ENCODE data around the gene KANSL3.
A peak's percentile ranks its signal among the peaks of the same experiment; 100 is the strongest.
"Not testable (repeated sequence)": the region's sequence is repeated elsewhere in the genome, so short reads cannot be mapped to it uniquely, and the experiment has no call there.

Gene KANSL3

GRCh38 chr2:96655526-96655925 lies 17.4 kb upstream of the KANSL3 start:
- DNase-seq = no peak
- no peaks in the 10 kb centered on the region for H3K36me3 ChIP-seq (ENCODE audit: control insufficient read depth, insufficient read depth, low read length)
- no peaks in the 10 kb centered on the region for H3K27me3 ChIP-seq (replicated peaks; ENCODE audit: control insufficient read depth, insufficient read depth, low read length, poor library complexity, severe bottlenecking)
- no peaks in the 10 kb centered on the region for H3K9me3 ChIP-seq (ENCODE audit: control insufficient read depth, low read length)
- H3K4me3 ChIP-seq (ENCODE audit: insufficient read depth, low read depth, low read length, poor library complexity, severe bottlenecking) = no peak overlapping the region
- H3K27ac ChIP-seq (ENCODE audit: insufficient read depth, low read length, poor library complexity, severe bottlenecking) = no peak overlapping the region
- no peaks in the 10 kb centered on the region for H3K4me1 ChIP-seq (ENCODE audit: control insufficient read depth, insufficient read depth, low read length, poor library complexity, severe bottlenecking)

- not testable (repeated sequence) for H3K4me1 ChIP-seq (ENCODE audit: control insufficient read depth, insufficient read depth, low read length, poor library complexity, severe bottlenecking); H3K27me3 ChIP-seq (replicated peaks; ENCODE audit: control insufficient read depth, insufficient read depth, low read length, poor library complexity, severe bottlenecking); H3K27ac ChIP-seq (ENCODE audit: insufficient read depth, low read length, poor library complexity, severe bottlenecking); H3K9me3 ChIP-seq (ENCODE audit: control insufficient read depth, low read length); H3K36me3 ChIP-seq (ENCODE audit: control insufficient read depth, insufficient read depth, low read length); DNase-seq; H3K4me3 ChIP-seq (ENCODE audit: insufficient read depth, low read depth, low read length, poor library complexity, severe bottlenecking)
Observed at GRCh38 chr2:96654791-96655190, 16.7 kb upstream of the KANSL3 start.

GRCh38 chr2:96651793-96652192 lies 13.7 kb upstream of the KANSL3 start:
- no peaks in the 10 kb centered on the region for H3K36me3 ChIP-seq (ENCODE audit: control insufficient read depth, insufficient read depth, low read length)
- H3K27me3 ChIP-seq (replicated peaks; ENCODE audit: control insufficient read depth, insufficient read depth, low read length, poor library complexity, severe bottlenecking) = no peaks in the 10 kb centered on the region
- DNase-seq = no peak
- no peak overlapping the region for H3K27ac ChIP-seq (ENCODE audit: insufficient read depth, low read length, poor library complexity, severe bottlenecking)
- no peaks in the 10 kb centered on the region for H3K4me1 ChIP-seq (ENCODE audit: control insufficient read depth, insufficient read depth, low read length, poor library complexity, severe bottlenecking)
- no peaks in the 10 kb centered on the region for H3K9me3 ChIP-seq (ENCODE audit: control insufficient read depth, low read length)
- no peak overlapping the region for H3K4me3 ChIP-seq (ENCODE audit: insufficient read depth, low read depth, low read length, poor library complexity, severe bottlenecking)

- no peaks in the 10 kb centered on the region for H3K4me1 ChIP-seq (ENCODE audit: control insufficient read depth, insufficient read depth, low read length, poor library complexity, severe bottlenecking)
- no peaks in the 10 kb centered on the region for H3K27me3 ChIP-seq (replicated peaks; ENCODE audit: control insufficient read depth, insufficient read depth, low read length, poor library complexity, severe bottlenecking)
- H3K27ac ChIP-seq (ENCODE audit: insufficient read depth, low read length, poor library complexity, severe bottlenecking) = no peak overlapping the region
- no peak overlapping the region for H3K4me3 ChIP-seq (ENCODE audit: insufficient read depth, low read depth, low read length, poor library complexity, severe bottlenecking)
- H3K36me3 ChIP-seq (ENCODE audit: control insufficient read depth, insufficient read depth, low read length) = no peaks in the 10 kb centered on the region
- no peaks in the 10 kb centered on the region for H3K9me3 ChIP-seq (ENCODE audit: control insufficient read depth, low read length)
- DNase-seq = no peak
Observed at GRCh38 chr2:96649342-96649741, 11.2 kb upstream of the KANSL3 start.

- H3K27me3 ChIP-seq (replicated peaks; ENCODE audit: control insufficient read depth, insufficient read depth, low read length, poor library complexity, severe bottlenecking) = no peaks in the 10 kb centered on the region
- H3K4me1 ChIP-seq (ENCODE audit: control insufficient read depth, insufficient read depth, low read length, poor library complexity, severe bottlenecking) = no peaks in the 10 kb centered on the region
- no peak for DNase-seq
- no peaks in the 10 kb centered on the region for H3K36me3 ChIP-seq (ENCODE audit: control insufficient read depth, insufficient read depth, low read length)
- H3K27ac ChIP-seq (ENCODE audit: insufficient read depth, low read length, poor library complexity, severe bottlenecking) = no peak overlapping the region
- H3K4me3 ChIP-seq (ENCODE audit: insufficient read depth, low read depth, low read length, poor library complexity, severe bottlenecking) = no peak overlapping the region
- H3K9me3 ChIP-seq (ENCODE audit: control insufficient read depth, low read length) = no peaks in the 10 kb centered on the region
Observed at GRCh38 chr2:96648306-96648930, 10.3 kb upstream of the KANSL3 start.

- Histone ChIP-seq H3K36me3 (ENCODE audit: control insufficient read depth, insufficient read depth, low read length) (no peaks in the 10 kb centered on the region), H3K4me1 (ENCODE audit: control insufficient read depth, insufficient read depth, low read length, poor library complexity, severe bottlenecking) (no peaks in the 10 kb centered on the region), H3K27me3 (replicated peaks; ENCODE audit: control insufficient read depth, insufficient read depth, low read length, poor library complexity, severe bottlenecking) (no peaks in the 10 kb centered on the region), H3K9me3 (ENCODE audit: control insufficient read depth, low read length) (no peaks in the 10 kb centered on the region), H3K4me3 (ENCODE audit: insufficient read depth, low read depth, low read length, poor library complexity, severe bottlenecking) (no peak overlapping the region), H3K27ac (ENCODE audit: insufficient read depth, low read length, poor library complexity, severe bottlenecking) (no peak overlapping the region)
- no peak for DNase-seq
Observed at GRCh38 chr2:96647681-96648080, 9.6 kb upstream of the KANSL3 start.

GRCh38 chr2:96642564-96643360 lies 4.7 kb upstream of the KANSL3 start, which contains the start of gene FER1L5:
TSS of gene FER1L5 (plus strand) at chr2:96642764. CDS start at chr2:96642837, 73 bp downstream.
- no peaks in the 10 kb centered on the region for H3K27me3 ChIP-seq (replicated peaks; ENCODE audit: control insufficient read depth, insufficient read depth, low read length, poor library complexity, severe bottlenecking)
- peaks cover 4% of the 10 kb centered on the region for H3K4me1 ChIP-seq (ENCODE audit: control insufficient read depth, insufficient read depth, low read length, poor library complexity, severe bottlenecking)
- no peak for DNase-seq
- H3K4me3 ChIP-seq (ENCODE audit: insufficient read depth, low read depth, low read length, poor library complexity, severe bottlenecking) = no peak within 1 kb of the TSS
- no peaks in the 10 kb centered on the region for H3K9me3 ChIP-seq (ENCODE audit: control insufficient read depth, low read length)
- H3K27ac ChIP-seq (ENCODE audit: insufficient read depth, low read length, poor library complexity, severe bottlenecking) = no peak within 1 kb of the TSS
- H3K36me3 ChIP-seq (ENCODE audit: control insufficient read depth, insufficient read depth, low read length) = no peaks in the 10 kb centered on the region

- peak overlapping the region; percentile 86 for H3K27ac ChIP-seq (ENCODE audit: insufficient read depth, low read length, poor library complexity, severe bottlenecking)
- H3K9me3 ChIP-seq (ENCODE audit: control insufficient read depth, low read length) = no peaks in the 10 kb centered on the region
- H3K36me3 ChIP-seq (ENCODE audit: control insufficient read depth, insufficient read depth, low read length) = no peaks in the 10 kb centered on the region
- peaks cover 17% of the 10 kb centered on the region for H3K4me1 ChIP-seq (ENCODE audit: control insufficient read depth, insufficient read depth, low read length, poor library complexity, severe bottlenecking)
- peak; percentile 73 to 79 (median 79) for DNase-seq
- H3K4me3 ChIP-seq (ENCODE audit: insufficient read depth, low read depth, low read length, poor library complexity, severe bottlenecking) = peak overlapping the region; percentile 86
- no peaks in the 10 kb centered on the region for H3K27me3 ChIP-seq (replicated peaks; ENCODE audit: control insufficient read depth, insufficient read depth, low read length, poor library complexity, severe bottlenecking)
Observed at GRCh38 chr2:96637385-96638143, 548 bp downstream of the KANSL3 start.

GRCh38 chr2:96636551-96637171 lies 1.5 kb downstream of the KANSL3 start:
- Histone ChIP-seq H3K36me3 (ENCODE audit: control insufficient read depth, insufficient read depth, low read length) (no peaks in the 10 kb centered on the region), H3K9me3 (ENCODE audit: control insufficient read depth, low read length) (no peaks in the 10 kb centered on the region), H3K4me3 (ENCODE audit: insufficient read depth, low read depth, low read length, poor library complexity, severe bottlenecking) (peak overlapping the region; percentile 86), H3K27me3 (replicated peaks; ENCODE audit: control insufficient read depth, insufficient read depth, low read length, poor library complexity, severe bottlenecking) (no peaks in the 10 kb centered on the region), H3K27ac (ENCODE audit: insufficient read depth, low read length, poor library complexity, severe bottlenecking) (peak overlapping the region; percentile 86), H3K4me1 (ENCODE audit: control insufficient read depth, insufficient read depth, low read length, poor library complexity, severe bottlenecking) (peaks cover 17% of the 10 kb centered on the region)
- DNase-seq = no peak
